Lower lobe of right lung (tissue), 2 donors: ENCODE results near the gene PDGFC. TPM values are rescaled to one million over a fixed set of nuclear protein-coding genes. Genes with fewer than 3 reads are reported as not detected.

Experiments used
- ATAC-seq, 2 donors: fragments of 200-7000 bp; cut with Tn5 transposase; one replicate each; pipeline ENCODE4 v1.9.1; 2020 to 2022; ENCODE audit warnings: mild to moderate bottlenecking in 2 of 2, moderate library complexity in 2 of 2
- DNase-seq: peaks from one replicate; pipeline ENCODE4 v3.0.0-alpha.2; 2020
- H3K27ac ChIP-seq: fragments of 200-600 bp; one replicate; pipeline ENCODE4 v1.8.0; 2022
- H3K27me3 ChIP-seq: fragments of 200-600 bp; one replicate; pipeline ENCODE4 v1.8.0; 2022; ENCODE audit warnings: low read depth
- H3K36me3 ChIP-seq: fragments of 200-600 bp; one replicate; pipeline ENCODE4 v1.8.0; 2022; ENCODE audit warnings: mild to moderate bottlenecking
- H3K4me1 ChIP-seq: fragments of 200-600 bp; one replicate; pipeline ENCODE4 v1.8.0; 2022
- H3K4me3 ChIP-seq: fragments of 200-600 bp; one replicate; pipeline ENCODE4 v1.8.0; 2022; ENCODE audit warnings: mild to moderate bottlenecking
- H3K9me3 ChIP-seq: fragments of 200-600 bp; one replicate; pipeline ENCODE4 v1.8.0; 2022
- CTCF ChIP-seq: fragments of 200-600 bp; IDR thresholded peaks from one replicate; pipeline ENCODE4 v1.8.0; 2022; ENCODE audit warnings: antibody characterized with exemption, mild to moderate bottlenecking
- intact Hi-C: fragments of 100-400 bp; cut with DNase I; formaldehyde crosslinking; loops from one replicate; pipeline ENCODE4 v1.11.0; 2022
- total RNA-seq: library from RNA; stranded (reverse); fragmentation: NEBNext Ultra II Directional; extraction: Animal tissue kit (Norgen Biotek cat#: 25700); gene quantifications from one replicate; pipeline ENCODE4 v1.2.1, GENCODE V29; 2021
- donor health status: DM: no; HTN: yes; CAD: no; lungs with severe emphysema.

The PDGFC gene
- total RNA-seq, 1 donor from 2014 or later: 30.6 TPM

GRCh38 chr4:156894234-156894633 lies 77.4 kb downstream of the PDGFC start:
- peaks cover 8% of the 10 kb centered on the region for H3K4me1 ChIP-seq
- intact Hi-C loops: no loop called here
- no peak for DNase-seq
- no peak overlapping the region for H3K4me3 ChIP-seq
- H3K27ac ChIP-seq: no peak overlapping the region
- no peaks in the 10 kb centered on the region for H3K9me3 ChIP-seq
- no peaks in the 10 kb centered on the region for H3K27me3 ChIP-seq
- no peak for ATAC-seq
- no peak for TF ChIP-seq CTCF
- no peaks in the 10 kb centered on the region for H3K36me3 ChIP-seq

GRCh38 chr4:156892805-156893204 lies 78.8 kb downstream of the PDGFC start:
- no peak overlapping the region for H3K27ac ChIP-seq
- DNase-seq (no peak), ATAC-seq (peak in 1 of 2 donors; percentile 29)
- H3K4me3 ChIP-seq: no peak overlapping the region
- TF ChIP-seq CTCF: no peak
- H3K4me1 ChIP-seq: peaks cover 8% of the 10 kb centered on the region
- intact Hi-C loops: no loop called here
- no peaks in the 10 kb centered on the region for H3K9me3 ChIP-seq
- no peaks in the 10 kb centered on the region for H3K27me3 ChIP-seq
- no peaks in the 10 kb centered on the region for H3K36me3 ChIP-seq

GRCh38 chr4:156889616-156890594 lies 81.7 kb downstream of the PDGFC start:
- Histone ChIP-seq H3K27ac (no peak overlapping the region), H3K4me1 (no peaks in the 10 kb centered on the region), H3K4me3 (no peak overlapping the region), H3K9me3 (no peaks in the 10 kb centered on the region), H3K36me3 (no peaks in the 10 kb centered on the region), H3K27me3 (no peaks in the 10 kb centered on the region)
- TF ChIP-seq CTCF: no peak
- DNase-seq (no peak), ATAC-seq (peak in 1 of 2 donors; percentile 26)
- intact Hi-C loops: no loop called here

- DNase-seq (no peak), ATAC-seq (peak in 1 of 2 donors; percentile 42)
- no peaks in the 10 kb centered on the region for H3K36me3 ChIP-seq
- intact Hi-C loops: no loop called here
- H3K4me3 ChIP-seq: no peak overlapping the region
- no peak for TF ChIP-seq CTCF
- H3K9me3 ChIP-seq: no peaks in the 10 kb centered on the region
- H3K27ac ChIP-seq: no peak overlapping the region
- no peaks in the 10 kb centered on the region for H3K4me1 ChIP-seq
- no peaks in the 10 kb centered on the region for H3K27me3 ChIP-seq
These were observed 82.8 kb downstream of the PDGFC start for GRCh38 chr4:156888762-156889161.

GRCh38 chr4:156886481-156886880 lies 85.1 kb downstream of the PDGFC start:
- Histone ChIP-seq H3K27me3 (no peaks in the 10 kb centered on the region), H3K4me1 (no peaks in the 10 kb centered on the region), H3K36me3 (no peaks in the 10 kb centered on the region), H3K9me3 (no peaks in the 10 kb centered on the region), H3K27ac (no peak overlapping the region), H3K4me3 (no peak overlapping the region)
- no peak for DNase-seq
- intact Hi-C loops: no loop called here
- no peak for ATAC-seq
- TF ChIP-seq CTCF: no peak
